GM23248 (cell line): ENCODE measurements around the gene CHMP5. TPM values are rescaled to one million over a fixed set of nuclear protein-coding genes. Genes with fewer than 3 reads are reported as not detected.

Experiments
- DNase-seq: peaks from one replicate; pipeline ENCODE4 v3.0.0-alpha.2; 2015
- H2AFZ ChIP-seq: fragments of 200-600 bp; sonication (generic); 2 replicates; pipeline ENCODE4 v1.6.1; 2016; ENCODE audit warnings: antibody characterized with exemption
- H3F3A ChIP-seq: fragments of 200-600 bp; sonication (generic); 2 replicates; pipeline ENCODE4 v1.6.1; 2016; ENCODE audit warnings: mild to moderate bottlenecking, antibody characterized with exemption, mixed run types; ENCODE audit not compliant: insufficient read depth
- H3K27ac ChIP-seq: fragments of 200-600 bp; sonication (generic); 2 replicates; pipeline ENCODE4 v1.5.1; 2016; ENCODE audit warnings: mild to moderate bottlenecking
- H3K27me3 ChIP-seq: fragments of 200-600 bp; sonication (generic); replicated peaks from 2 replicates; pipeline ENCODE4 v1.6.1; 2016; ENCODE audit warnings: mild to moderate bottlenecking; ENCODE audit not compliant: insufficient read depth
- H3K36me3 ChIP-seq: fragments of 200-600 bp; sonication (generic); 2 replicates; pipeline ENCODE4 v1.6.1; 2016; ENCODE audit warnings: low read depth, mild to moderate bottlenecking
- H3K4me1 ChIP-seq: fragments of 200-600 bp; sonication (generic); 2 replicates; pipeline ENCODE4 v1.6.1; 2016; ENCODE audit warnings: mild to moderate bottlenecking; ENCODE audit not compliant: insufficient read depth
- H3K4me2 ChIP-seq: fragments of 200-600 bp; sonication (generic); one replicate; pipeline ENCODE4 v1.6.1; 2016; ENCODE audit warnings: mild to moderate bottlenecking; ENCODE audit not compliant: unreplicated experiment
- H3K4me3 ChIP-seq: fragments of 200-600 bp; sonication (generic); 2 replicates; pipeline ENCODE4 v1.5.1; 2016; ENCODE audit warnings: mild to moderate bottlenecking
- H3K79me2 ChIP-seq: fragments of 200-600 bp; sonication (generic); 2 replicates; pipeline ENCODE4 v1.6.1; 2016; ENCODE audit warnings: mild to moderate bottlenecking; ENCODE audit not compliant: insufficient read depth
- H3K9ac ChIP-seq: fragments of 200-600 bp; sonication (generic); 2 replicates; pipeline ENCODE4 v1.6.1; 2016; ENCODE audit warnings: mild to moderate bottlenecking
- H3K9me2 ChIP-seq: fragments of 200-600 bp; sonication (generic); 2 replicates; pipeline ENCODE4 v1.6.1; 2016; ENCODE audit warnings: mixed run types, mild to moderate bottlenecking, moderate library complexity; ENCODE audit not compliant: insufficient read depth
- H3K9me3 ChIP-seq: fragments of 200-600 bp; sonication (generic); one replicate; pipeline ENCODE4 v1.6.1; 2017; ENCODE audit warnings: low read depth
- H4K20me1 ChIP-seq: fragments of 200-600 bp; sonication (generic); 2 replicates; pipeline ENCODE4 v1.6.0; 2016; ENCODE audit not compliant: insufficient read depth
- EZH2 ChIP-seq: fragments of 200-600 bp; sonication (generic); IDR thresholded peaks from 2 replicates; pipeline ENCODE4 v1.6.1; 2018; ENCODE audit warnings: antibody characterized with exemption, mild to moderate bottlenecking; ENCODE audit not compliant: insufficient read depth, poor library complexity, severe bottlenecking
- EZH2phosphoT487 ChIP-seq: fragments of 200-600 bp; sonication (generic); IDR thresholded peaks from 2 replicates; pipeline ENCODE4 v1.6.1; 2018; ENCODE audit warnings: antibody characterized with exemption, moderate library complexity, mild to moderate bottlenecking, low read depth; ENCODE audit not compliant: insufficient read depth
- WGBS, 2 experiments: methylation state at CpG; one replicate each; pipeline ENCODE4 v1.1.6; 2015 to 2017; ENCODE audit warnings: low lambda C conversion rate in 2 of 2, low coverage in 1 of 2; ENCODE audit errors: missing lambda C conversion rate in 2 of 2; 5-methylcytosine and 5-hydroxymethylcytosine counted together
- in situ Hi-C: fragments of 300-500 bp; cut with MboI; formaldehyde crosslinking; loops from 2 replicates; pipeline ENCODE4 v1.15.0; 2020
- polyA plus RNA-seq: library from polyadenylated mRNA; unstranded; fragments of >200 nt; fragmentation: Nextera tagmentation; extraction: Ambion mirVana; gene quantifications from 2 replicates; pipeline ENCODE4 v1.2.1, GENCODE V29; 2016
- total RNA-seq: library from RNA; depleted of rRNA; stranded (reverse); fragments of >200 nt; shearing (Covaris generic); gene quantifications from 2 replicates; pipeline ENCODE4 v1.2.3, GENCODE V29; 2014

CHMP5 gene
- total and polyA plus RNA-seq, 2 experiments from 2014 or later: 90.6 to 130 TPM

DNA sequence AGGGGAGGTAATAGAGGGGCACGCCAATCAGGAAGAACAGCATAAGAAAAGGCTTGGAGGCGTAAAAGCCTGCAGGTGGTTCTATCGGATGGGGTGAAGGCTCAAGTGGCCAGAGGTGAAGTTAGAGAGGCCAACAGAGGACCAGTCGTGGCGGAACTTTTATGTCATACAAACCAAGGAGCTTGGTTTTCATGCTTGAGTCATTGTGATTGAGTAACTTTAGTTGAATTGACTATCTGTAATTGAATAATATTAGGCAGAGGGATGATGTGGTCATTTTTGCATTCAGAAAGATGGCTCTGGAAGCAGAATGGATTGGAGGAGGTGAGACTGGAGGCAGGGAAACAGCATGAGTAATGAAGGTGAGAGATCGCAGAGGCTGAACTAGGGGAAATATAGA, 32.0 kb upstream of the CHMP5 start:
- Histone ChIP-seq H3K9ac (no peak overlapping the region), H3K36me3 (no peaks in the 10 kb centered on the region), H4K20me1 (no peaks in the 10 kb centered on the region), H3K9me2 (no peaks in the 10 kb centered on the region), H2AFZ (no peak overlapping the region), H3K79me2 (no peaks in the 10 kb centered on the region), H3K4me3 (no peak overlapping the region), H3K9me3 (no peaks in the 10 kb centered on the region), H3K27ac (no peak overlapping the region), H3F3A (0 out of 2 replicates have a peak, but pooled peaks cover 6% of the 10 kb centered on the region), H3K4me1 (peaks cover 14% of the 10 kb centered on the region), H3K27me3 (no peaks in the 10 kb centered on the region), H3K4me2 (no peak overlapping the region)
- 90 to 91% methylated on average over 6 of the region's 6 CpGs for WGBS, 2 experiments
- TF ChIP-seq EZH2phosphoT487 (no peak), EZH2 (no peak)
- in situ Hi-C loops: no loop called here
- DNase-seq: no peak

DNA sequence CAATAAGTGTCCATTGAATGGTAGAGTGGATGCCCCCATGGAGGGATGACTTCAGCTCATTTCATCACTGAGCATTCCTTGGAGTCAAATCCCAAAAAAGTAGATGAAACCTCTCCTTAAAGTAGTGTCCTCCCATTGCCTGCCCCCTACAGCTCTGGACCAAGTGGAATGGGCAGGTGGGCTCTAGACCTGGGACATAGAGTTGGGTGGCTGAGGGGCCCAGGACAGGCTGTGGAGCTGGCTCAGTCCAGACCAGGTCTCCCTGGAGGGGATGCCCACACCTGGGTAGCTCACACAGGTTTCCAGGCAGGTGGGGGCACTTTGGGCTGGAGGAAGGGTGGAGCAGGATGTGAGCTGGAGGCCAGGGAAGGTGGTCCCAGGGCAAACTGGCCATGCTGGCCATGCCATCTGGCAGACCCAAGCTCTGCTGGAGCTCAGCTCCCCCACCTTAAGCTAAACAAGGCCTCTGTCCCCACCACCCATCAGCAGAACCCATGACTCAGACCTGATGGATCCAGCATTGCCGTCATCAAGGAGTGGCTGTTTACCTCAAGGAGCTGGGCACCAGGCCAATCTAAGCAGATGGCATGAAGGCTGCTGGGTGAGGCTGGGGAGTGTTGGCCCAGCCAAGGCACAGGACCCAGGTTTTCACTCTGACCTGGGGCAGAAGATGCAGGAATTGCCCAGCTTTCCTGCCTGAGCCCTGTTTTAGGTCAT, 31.1 kb upstream of the CHMP5 start:
- H4K20me1 ChIP-seq: no peaks in the 10 kb centered on the region
- no peak overlapping the region for H3K9ac ChIP-seq
- H3K27ac ChIP-seq: no peak overlapping the region
- no peak for TF ChIP-seq EZH2
- no peak for TF ChIP-seq EZH2phosphoT487
- H3K9me3 ChIP-seq: no peaks in the 10 kb centered on the region
- H3K4me2 ChIP-seq: no peak overlapping the region
- no peak overlapping the region for H3K4me3 ChIP-seq
- H3K27me3 ChIP-seq: no peaks in the 10 kb centered on the region
- H3K4me1 ChIP-seq: peaks cover 14% of the 10 kb centered on the region
- 0 out of 2 replicates have a peak, but pooled peaks cover 6% of the 10 kb centered on the region for H3F3A ChIP-seq
- peak; percentile 95 for DNase-seq
- no peaks in the 10 kb centered on the region for H3K36me3 ChIP-seq
- WGBS, 2 experiments: 0% methylated on average over 1 of the region's 1 CpG
- no peak overlapping the region for H2AFZ ChIP-seq
- H3K79me2 ChIP-seq: no peaks in the 10 kb centered on the region
- in situ Hi-C loops: no loop called here
- no peaks in the 10 kb centered on the region for H3K9me2 ChIP-seq

DNA sequence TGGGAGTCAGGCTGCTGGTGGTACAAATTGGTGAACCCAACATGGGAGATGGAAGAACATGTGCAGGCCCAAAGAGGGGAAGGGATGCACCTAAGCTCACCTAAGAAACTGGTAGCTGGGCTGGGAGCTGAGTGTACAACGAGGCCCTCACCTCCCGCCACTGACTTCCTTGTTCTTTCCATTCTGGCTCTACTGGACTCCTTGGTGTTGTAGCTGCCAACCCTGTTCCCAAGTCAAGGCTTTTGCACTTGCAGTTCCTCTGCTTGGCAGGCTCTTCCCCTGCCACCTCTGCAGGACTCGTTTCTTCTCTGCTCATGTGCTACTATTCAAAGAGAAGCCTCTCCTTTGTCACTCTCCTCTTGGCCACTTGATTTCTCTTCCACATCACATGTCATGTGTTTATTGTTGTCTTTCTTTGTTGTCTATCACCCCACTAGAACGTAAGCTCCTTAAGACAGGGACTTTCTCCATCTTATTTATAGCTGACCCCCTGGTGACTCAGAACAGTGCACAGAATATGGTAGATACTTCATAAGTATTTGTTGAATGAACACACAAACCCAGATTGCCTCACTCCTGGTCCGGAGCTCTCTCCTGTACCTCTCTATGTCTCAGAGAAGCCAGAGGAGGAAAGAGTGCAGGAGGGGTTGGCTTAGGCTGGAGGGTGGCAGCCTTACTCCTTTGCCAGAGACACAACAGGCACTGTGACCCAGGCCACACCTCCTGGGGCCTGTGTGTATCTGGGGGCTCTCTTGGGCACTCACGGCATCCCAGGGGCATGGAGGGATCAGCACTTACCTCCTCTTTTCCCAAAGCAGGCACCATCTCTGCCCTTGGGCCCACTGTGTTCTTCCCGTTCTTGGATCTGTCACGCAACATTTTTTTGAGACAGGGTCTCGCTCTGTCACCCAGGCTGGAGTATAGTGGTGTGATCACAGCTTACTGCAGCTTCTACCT, 30.1 kb upstream of the CHMP5 start:
- Histone ChIP-seq H3K4me3 (no peak overlapping the region), H4K20me1 (no peaks in the 10 kb centered on the region), H2AFZ (no peak overlapping the region), H3K79me2 (no peaks in the 10 kb centered on the region), H3K36me3 (no peaks in the 10 kb centered on the region), H3K9me2 (no peaks in the 10 kb centered on the region), H3K9me3 (no peaks in the 10 kb centered on the region), H3K9ac (no peak overlapping the region), H3K4me2 (no peak overlapping the region), H3K4me1 (peaks cover 14% of the 10 kb centered on the region), H3K27me3 (no peaks in the 10 kb centered on the region), H3K27ac (no peak overlapping the region), H3F3A (0 out of 2 replicates have a peak, but pooled peaks cover 6% of the 10 kb centered on the region)
- in situ Hi-C loops: no loop called here
- peak; percentile 40 for DNase-seq
- TF ChIP-seq EZH2: no peak
- no peak for TF ChIP-seq EZH2phosphoT487
- 74 to 76% methylated on average over 9 of the region's 9 CpGs for WGBS, 2 experiments

DNA sequence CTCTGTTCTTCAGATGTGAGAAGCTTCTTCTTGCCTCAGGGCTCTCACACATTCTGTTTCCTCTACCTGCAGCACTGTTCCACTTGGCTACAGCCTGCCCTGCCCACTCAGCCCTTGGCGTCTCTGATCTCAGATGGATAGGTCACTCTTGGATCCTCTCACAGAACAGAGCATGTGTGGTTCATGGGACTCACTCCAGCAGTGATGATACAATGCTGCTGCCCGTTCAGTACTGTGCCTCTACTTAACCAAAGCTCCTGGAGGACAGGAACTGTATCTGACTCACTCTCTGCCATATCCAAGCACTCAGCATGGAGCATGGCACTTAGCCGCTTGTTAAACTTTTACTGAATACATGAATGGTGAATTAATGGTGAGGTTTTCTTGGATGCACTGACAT, 28.3 kb upstream of the CHMP5 start:
- Histone ChIP-seq H3K36me3 (no peaks in the 10 kb centered on the region), H3K9me2 (no peaks in the 10 kb centered on the region), H3K9me3 (no peaks in the 10 kb centered on the region), H3K79me2 (no peaks in the 10 kb centered on the region), H3K4me3 (no peak overlapping the region), H3K9ac (no peak overlapping the region), H2AFZ (no peak overlapping the region), H3K27me3 (no peaks in the 10 kb centered on the region), H3F3A (0 out of 2 replicates have a peak, but pooled peaks cover 6% of the 10 kb centered on the region), H3K27ac (no peak overlapping the region), H3K4me2 (no peak overlapping the region), H3K4me1 (peaks cover 14% of the 10 kb centered on the region), H4K20me1 (no peaks in the 10 kb centered on the region)
- WGBS, 2 experiments: 51 to 60% methylated on average over 3 of the region's 3 CpGs
- no peak for TF ChIP-seq EZH2
- DNase-seq: peak; percentile 57
- in situ Hi-C loops: no loop called here
